B cell (primary cell): ENCODE data around the gene SFXN3.

Experiments used
- EZH2 ChIP-seq: IDR thresholded peaks from 2 replicates; pipeline ENCODE4 v1.6.1; 2012; ENCODE audit warnings: borderline replicate concordance, low read depth, mild to moderate bottlenecking, moderate library complexity, low read length; ENCODE audit not compliant: insufficient read depth, poor library complexity, severe bottlenecking
- TF ChIP-seq, protein P1 (sequence below): fragments of 200-600 bp; IDR thresholded peaks from one replicate; pipeline ENCODE4 v1.8.0; 2022; ENCODE audit warnings: antibody characterized with exemption, mild to moderate bottlenecking

GRCh38 chr10:101019440-101019703 is 11.7 kb upstream of the SFXN3 start:
- TF ChIP-seq, protein P1, sequence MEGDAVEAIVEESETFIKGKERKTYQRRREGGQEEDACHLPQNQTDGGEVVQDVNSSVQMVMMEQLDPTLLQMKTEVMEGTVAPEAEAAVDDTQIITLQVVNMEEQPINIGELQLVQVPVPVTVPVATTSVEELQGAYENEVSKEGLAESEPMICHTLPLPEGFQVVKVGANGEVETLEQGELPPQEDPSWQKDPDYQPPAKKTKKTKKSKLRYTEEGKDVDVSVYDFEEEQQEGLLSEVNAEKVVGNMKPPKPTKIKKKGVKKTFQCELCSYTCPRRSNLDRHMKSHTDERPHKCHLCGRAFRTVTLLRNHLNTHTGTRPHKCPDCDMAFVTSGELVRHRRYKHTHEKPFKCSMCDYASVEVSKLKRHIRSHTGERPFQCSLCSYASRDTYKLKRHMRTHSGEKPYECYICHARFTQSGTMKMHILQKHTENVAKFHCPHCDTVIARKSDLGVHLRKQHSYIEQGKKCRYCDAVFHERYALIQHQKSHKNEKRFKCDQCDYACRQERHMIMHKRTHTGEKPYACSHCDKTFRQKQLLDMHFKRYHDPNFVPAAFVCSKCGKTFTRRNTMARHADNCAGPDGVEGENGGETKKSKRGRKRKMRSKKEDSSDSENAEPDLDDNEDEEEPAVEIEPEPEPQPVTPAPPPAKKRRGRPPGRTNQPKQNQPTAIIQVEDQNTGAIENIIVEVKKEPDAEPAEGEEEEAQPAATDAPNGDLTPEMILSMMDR: no peak
- no peak for TF ChIP-seq EZH2
